T1000 (cell line): ENCODE results near the gene RNH1.

Experiments
- DNase-seq: peaks from one replicate; lab custom pipeline; 2025; ENCODE audit warnings: mixed read lengths; lab: John Stamatoyannopoulos, UW

The RNH1 gene

DNA sequence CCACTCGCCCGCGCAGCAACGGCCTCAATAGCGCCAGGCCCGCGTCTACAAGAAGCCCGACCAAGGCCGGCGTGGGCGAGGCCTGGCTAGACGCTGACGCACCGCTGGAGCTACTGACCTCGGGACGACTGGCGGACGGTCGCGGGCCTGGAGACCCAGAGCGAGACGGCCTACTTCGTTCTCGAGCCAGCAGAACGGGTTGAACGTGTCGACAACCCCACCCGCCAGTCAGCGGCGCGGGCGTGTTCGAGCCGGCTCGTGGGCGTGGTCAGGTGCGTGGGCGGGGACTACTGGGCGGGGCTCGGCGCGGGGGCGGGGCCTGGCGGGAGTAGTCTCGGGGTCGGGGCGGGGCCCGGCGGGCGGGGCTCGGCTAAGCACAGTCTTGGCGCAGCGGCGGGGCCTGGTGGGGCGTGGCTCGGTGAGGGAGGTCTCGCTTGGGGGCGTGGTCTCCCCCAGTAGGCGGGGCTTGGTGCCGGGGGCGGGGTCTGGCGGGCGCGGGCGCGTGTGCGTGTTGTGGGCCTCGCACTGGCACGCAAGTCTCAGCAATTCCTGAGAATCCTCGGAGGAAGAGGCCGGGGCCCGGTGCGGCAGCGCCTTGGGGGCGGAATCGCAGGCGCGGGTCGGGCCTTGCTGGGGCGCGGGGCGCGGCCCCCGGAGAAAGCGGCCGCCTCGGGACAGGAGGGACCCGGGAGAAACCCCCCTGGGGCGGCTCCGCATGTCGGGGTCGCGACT lies at the start of gene RNH1:
Gene RNH1, minus strand, starts transcription at position 248 of the 732 bp plus-strand sequence. CDS start 5,080 bp downstream, outside the sequence.
- DNase-seq: peak; percentile 91

- DNase-seq: no peak
Observed at GRCh38 chr11:555780-556661, 49.0 kb upstream of the RNH1 start.

GRCh38 chr11:555227-555779 lies 48.3 kb upstream of the RNH1 start:
- no peak for DNase-seq

DNA sequence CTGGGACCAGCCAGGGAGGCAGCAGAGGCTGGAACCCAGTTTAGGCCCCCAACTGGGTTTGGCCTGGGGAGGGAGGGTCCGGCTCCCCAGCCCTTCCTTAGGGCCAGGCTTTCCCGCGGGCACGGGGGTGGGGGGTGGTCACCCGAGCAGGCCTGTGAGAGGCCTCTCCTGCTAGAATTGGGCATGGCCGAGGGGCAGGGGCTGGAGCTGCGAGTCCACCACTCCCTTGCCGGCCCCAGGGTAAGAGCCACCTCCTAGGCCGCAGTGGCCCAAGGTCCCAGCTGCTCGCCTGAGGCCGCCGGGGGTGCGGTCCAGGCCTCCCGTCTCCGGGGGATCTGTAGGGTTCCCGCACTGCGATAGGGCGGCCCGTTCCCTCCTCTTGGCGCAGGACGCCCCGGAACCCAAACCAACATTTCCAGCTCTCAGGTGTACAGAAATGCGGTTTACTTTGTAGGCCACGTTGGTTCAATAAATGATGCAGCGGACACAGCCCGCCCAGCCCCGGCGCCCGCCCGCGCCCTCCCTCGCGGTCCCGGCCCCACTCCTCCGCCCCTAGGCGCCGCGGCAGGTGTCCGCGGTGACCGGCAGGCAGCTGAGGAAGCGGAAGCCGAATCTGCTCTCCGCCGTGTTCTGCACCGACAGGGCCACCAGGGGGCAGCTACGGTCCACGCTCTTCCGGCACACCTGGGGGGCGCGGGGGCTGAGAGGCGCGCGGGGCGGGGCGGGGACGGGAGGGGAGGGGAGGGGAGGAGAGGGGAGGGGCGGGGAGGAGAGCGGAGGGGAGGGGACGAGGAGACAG lies 47.6 kb upstream of the RNH1 start:
- peak; percentile 5 for DNase-seq

DNA sequence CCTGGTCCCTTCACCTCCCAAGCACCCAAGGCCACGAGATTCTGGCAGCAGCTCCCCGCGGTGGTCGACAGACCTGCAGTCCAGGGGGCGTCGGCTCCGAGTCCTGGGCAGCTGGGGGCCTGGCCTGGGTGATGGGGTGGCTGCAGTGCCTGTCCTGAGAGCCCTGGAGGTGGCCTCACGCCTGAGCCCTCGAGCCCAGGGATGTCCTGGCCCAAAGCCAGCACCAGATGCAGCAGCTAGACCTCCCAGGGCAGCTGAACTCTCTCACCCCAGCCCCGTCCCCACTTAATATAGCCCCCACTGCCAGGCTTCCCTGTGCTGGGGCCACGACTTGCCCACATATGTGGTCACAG lies 46.9 kb upstream of the RNH1 start:
- DNase-seq: no peak

DNA sequence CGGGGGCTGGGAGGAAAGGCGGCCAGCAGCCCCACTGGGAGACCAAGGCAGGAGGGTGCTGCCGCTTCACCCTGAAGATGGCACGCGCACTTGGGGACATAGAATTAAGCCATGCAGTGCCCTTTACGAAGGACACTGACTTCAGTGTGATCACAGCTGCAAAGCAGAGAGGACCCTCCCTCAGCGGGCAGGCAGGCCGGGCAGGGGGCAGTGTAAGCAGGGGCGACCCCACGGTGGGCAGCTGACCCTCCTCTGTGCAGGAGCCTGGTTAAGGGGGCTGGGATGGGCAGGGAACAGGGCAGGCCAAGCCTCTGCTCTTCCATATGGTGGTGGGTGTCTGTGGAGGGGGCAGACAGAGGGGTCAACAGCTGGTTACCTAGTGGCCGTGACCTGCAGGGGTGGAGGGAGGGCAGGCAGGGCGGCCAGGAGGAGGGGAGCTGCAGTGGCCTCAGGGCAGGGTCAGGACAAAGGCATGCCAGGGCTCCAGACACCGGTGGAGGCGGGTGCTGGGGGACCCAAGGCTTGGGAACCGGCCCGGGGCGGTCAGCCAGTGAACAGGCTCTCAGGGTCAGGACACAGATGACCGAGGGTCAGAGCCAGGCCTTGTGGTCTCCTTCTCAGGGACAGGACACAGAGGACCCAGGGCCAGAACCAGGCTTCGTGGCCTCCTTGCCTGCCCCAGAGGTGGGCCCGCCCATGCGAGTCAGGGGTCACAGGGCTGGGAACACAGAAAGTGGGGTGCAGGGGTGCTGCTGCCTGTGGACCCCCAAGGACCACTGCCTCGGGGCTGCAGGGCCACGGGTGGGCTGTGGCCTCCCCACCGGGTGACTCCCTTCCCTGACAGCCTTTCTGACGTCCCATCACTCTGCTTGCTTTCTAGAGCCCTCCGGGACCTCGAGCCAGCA lies 46.3 kb upstream of the RNH1 start:
- no peak for DNase-seq

GRCh38 chr11:551596-551995 lies 44.6 kb upstream of the RNH1 start:
- no peak for DNase-seq

DNA sequence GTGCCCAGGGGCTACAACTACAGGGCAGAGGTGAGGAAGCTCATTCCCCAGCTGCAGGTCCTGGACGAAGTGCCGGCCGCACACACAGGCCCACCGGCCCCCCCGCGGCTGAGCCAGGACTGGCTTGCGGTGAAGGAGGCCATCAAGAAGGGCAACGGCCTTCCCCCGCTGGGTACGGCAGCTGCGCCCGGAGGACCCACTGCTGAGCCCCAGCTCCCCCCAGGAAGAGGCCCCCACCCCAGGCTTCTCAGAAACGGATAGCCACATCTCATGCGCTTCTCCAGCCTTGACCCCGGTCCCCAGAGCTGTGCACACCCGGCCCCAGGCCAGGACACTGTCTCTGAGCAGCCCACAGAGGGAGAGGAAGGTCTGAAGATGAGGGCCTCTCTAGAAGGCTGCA lies 44.1 kb upstream of the RNH1 start:
- DNase-seq: no peak

DNA sequence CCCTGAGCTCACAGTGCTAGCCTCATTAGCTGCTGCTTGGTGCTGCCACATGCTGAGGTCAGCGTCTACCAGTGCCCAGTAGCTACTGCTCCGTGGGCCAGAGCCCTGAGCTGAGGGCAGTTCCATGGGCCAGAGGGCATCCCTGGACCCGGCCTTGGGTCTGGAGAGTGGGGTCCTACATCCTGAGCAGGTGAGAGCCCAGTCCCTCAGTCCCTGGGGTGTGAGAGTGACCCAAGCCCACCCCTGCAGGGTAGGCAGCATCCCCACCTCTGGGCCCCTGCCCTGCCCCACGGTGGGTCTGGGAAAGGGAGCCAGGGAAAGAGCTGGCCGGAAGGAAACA lies 43.7 kb upstream of the RNH1 start:
- no peak for DNase-seq

GRCh38 chr11:550021-550745 lies 43.1 kb upstream of the RNH1 start:
- DNase-seq: no peak

DNA sequence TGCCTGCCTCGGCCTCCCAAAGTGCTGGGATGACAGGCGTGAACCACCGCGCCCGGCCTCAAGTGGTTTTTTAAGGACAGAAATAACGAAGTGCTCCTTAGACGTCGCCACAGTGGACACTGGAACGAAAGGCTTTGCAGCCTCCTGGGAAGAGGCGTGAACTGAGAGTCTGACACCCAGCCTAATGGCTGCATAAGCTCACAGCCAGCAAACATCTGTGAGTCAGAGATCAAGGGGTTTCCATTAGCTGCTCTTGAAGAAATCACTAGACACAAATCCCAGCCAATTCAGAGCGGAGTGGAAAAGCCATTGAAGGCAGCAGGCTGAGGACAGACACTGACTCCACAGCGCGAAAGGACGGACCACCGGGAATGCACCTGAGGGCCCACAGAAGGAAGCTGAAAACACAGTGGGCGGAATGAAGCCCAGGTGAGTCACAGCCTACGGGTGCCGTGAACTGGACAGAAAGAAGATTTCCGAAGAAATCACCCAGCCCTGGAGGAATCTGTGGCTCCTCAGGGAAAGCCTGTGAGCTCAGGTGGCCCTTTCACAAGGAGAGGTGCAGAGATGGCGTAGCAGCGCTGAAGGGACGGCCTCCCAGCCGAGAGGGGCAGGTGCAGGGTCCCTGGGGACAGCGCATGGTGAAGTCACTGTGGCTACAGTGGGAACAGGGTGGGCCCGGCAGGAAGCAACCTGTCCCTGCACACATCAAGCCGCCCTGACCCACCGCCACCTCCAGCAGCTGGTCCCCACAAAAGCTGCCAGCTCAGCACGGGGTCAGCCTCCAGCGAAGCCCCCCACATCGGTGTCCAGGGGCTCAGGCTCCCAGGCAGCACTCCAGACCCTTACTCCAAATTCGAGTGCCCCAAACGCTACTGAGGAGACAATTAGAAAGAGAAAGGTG lies 41.9 kb upstream of the RNH1 start:
- no peak for DNase-seq

DNA sequence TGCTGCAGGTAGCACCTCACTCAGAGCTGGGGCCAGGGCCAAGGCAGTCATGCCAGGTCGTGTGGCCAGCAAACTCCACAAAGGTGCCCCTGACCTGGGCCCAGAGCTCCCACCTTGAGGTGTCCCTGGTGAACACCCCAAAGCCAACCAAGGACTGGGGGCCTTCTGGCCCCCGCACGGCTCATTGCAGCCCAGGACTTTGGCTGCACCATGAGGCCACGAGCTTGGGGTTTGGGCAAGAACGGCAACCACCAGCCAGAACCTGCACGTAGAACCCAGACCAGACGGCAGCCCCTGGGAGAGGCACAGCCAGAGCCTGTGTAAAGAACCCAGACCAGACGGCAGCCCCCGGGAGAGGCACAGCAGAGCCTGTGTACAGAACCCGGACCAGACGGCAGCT lies 38.1 kb upstream of the RNH1 start:
- no peak for DNase-seq

DNA sequence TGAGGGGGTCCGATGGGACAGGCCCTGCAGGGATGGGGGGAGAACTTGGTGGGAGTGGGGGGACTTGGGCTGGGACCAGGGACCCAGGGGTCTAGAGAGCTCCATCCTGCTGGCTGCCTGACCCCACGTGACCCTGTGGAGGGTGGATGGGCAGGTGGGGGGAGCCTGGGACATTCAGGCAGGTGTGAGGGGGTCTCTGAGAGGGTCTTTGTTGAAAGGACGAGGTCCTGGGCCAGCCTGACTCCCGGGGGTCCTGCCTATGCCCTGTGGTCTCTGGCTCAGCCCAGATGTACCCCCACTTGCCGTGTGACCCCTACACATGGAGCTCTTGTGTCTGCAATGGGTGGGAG lies 37.8 kb upstream of the RNH1 start:
- no peak for DNase-seq

DNA sequence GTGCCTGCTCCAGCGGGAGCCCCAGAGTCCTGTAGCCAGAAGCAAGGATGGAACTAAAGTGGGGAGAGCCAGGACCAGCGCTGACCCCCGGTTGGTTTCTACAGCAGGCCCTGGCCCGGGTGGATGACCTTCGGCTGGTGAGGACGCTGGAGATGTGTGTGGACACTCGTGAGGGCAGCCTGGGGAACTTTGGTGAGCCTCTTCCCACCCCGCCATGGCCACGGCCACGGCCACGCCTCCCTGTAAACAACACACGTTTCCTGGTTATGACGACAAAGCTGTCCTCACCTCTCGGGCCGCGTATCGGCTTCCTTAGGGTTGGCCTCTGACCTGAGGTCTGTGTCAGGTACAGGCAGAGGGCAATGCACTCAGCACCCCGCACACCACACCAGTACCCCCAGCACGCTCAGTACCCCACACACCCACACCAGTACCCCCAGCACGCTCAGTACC lies 34.4 kb upstream of the RNH1 start:
- DNase-seq: no peak

DNA sequence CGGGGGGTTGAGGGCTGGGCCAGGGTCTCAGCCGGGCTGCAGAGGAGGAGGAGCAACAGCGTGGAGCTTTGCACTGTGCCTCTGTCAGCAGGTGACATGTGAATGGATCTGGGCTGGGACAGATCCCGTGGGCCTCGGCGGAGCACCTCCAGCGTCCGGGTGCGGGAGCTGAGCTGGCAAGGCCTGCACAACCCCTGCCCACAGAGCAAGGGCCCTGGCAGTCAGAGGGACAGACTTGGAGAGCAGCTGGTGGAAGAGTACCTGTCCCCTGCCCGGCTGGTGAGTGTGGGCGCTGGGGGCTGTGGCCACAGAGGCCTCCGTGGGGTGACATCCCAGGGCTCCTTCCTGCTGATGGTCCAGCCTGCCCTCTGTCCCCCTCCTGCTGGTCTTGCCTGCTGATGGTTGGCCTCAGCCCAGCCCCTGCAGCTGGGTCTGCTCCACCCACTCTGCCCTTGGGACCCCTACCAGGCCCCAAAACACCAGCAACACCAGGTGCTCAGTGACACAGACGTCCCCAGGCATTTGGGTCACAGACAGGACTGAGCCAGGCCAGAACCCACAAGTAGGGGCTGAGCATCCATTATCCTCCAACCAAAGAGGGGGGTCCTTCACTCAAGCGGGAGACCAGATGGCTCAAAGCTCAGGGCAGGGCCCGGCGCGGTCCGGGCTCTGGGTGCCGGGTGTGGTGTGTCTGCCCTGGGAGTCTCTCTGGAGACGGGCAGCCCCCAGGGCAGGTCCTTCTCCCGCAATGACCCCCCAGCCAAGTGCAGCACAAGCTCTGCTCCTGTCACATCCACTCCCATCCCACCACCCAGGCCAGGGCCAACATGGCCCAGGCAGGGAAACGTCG lies 33.8 kb upstream of the RNH1 start:
- DNase-seq: no peak

DNA sequence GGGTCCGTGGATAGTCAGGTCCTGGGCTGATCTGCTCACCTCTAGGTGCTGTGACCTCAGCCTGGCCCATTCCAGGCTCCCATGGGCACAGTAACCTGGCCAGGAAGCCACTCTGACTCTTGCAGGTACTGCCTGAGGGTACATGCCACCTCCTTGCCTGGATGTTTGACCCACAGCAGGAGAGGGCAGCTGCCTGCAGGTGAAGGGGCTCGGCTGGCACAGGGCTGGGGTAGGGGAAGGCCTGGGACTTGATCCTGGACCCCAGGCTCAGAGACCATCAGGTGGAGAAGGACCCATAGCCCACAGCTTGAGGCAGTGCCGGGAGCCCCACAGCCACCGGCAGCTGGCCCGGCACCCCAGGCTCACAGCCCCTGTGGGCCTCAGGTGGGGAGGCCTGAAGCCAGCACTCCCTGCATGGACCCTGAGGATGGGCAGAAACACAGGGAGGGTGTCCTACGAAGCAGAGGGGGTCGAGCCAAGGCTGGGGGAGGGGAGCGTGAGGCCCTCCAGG lies 33.0 kb upstream of the RNH1 start:
- DNase-seq: no peak

DNA sequence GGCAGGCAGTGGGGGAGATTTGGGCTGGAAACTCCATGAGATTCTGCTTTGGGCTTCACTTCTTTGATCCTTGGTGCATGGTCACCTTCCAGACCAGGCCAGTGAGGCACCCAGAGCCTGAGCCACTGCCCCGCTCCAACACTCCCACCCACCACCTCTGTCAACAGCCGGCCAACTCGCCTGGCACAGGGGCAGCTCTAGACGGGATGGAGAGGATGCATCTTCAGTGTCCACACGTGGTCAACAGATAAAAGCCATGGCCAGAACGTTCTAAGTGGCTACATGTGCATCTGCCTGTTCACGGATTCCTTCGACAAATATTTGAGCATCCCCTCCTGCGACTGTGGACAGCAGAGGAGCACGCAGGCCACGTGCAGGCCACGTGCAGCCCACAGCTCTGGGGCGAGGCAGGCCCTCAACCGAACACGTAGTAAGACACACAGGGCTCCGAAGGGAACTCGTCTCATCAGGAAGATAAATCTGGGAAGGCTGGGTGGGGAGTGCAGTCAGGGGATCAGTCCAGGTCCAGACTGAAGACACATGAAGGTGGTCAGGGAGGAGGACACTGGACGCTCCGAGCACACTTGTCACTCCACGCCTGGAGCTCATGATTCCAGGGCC lies 31.5 kb upstream of the RNH1 start:
- DNase-seq: no peak
